Trophoblast cell (in vitro differentiated cells and primary cell): ENCODE results near the gene BPIFA3.

Source experiments
- DNase-seq, 2 donors: peaks; one replicate each; pipeline ENCODE4 v3.0.0-alpha.2; 2016
- H2AFZ ChIP-seq: 2 replicates; pipeline ENCODE4 v1.6.1; 2013; ENCODE audit warnings: low read length, moderate library complexity, mild to moderate bottlenecking; ENCODE audit not compliant: insufficient read depth, poor library complexity
- H2AK5ac ChIP-seq: 2 replicates; pipeline ENCODE4 v1.6.1; 2013; ENCODE audit warnings: mild to moderate bottlenecking, low read length
- H2BK120ac ChIP-seq: 2 replicates; pipeline ENCODE4 v1.6.1; 2013; ENCODE audit warnings: low read length, mild to moderate bottlenecking, moderate library complexity; ENCODE audit not compliant: insufficient read depth, poor library complexity
- H2BK12ac ChIP-seq: 2 replicates; pipeline ENCODE4 v1.6.1; 2013; ENCODE audit warnings: mild to moderate bottlenecking, low read length, moderate library complexity
- H2BK5ac ChIP-seq: 2 replicates; pipeline ENCODE4 v1.6.1; 2013; ENCODE audit warnings: low read length, low read depth, moderate library complexity, mild to moderate bottlenecking; ENCODE audit not compliant: poor library complexity
- H3K14ac ChIP-seq: 2 replicates; pipeline ENCODE4 v1.6.1; 2013; ENCODE audit warnings: mild to moderate bottlenecking, low read length
- H3K18ac ChIP-seq: 2 replicates; pipeline ENCODE4 v1.6.1; 2013; ENCODE audit warnings: mild to moderate bottlenecking, low read length
- H3K23ac ChIP-seq: 2 replicates; pipeline ENCODE4 v1.6.1; 2013; ENCODE audit warnings: low read length
- H3K27ac ChIP-seq: 2 replicates; pipeline ENCODE4 v1.5.1; 2013; ENCODE audit warnings: low read depth, mild to moderate bottlenecking, inconsistent platforms, low read length, moderate library complexity
- H3K27me3 ChIP-seq: 2 replicates; pipeline ENCODE4 v1.6.1; 2013; ENCODE audit warnings: inconsistent platforms, mild to moderate bottlenecking, low read length, moderate library complexity; ENCODE audit not compliant: insufficient read depth
- H3K36me3 ChIP-seq, 2 experiments: 1 replicate in 1 of 2; 2 replicates in 1 of 2; pipeline ENCODE4 v1.6.1; 2013; ENCODE audit warnings: low read length in 2 of 2, mild to moderate bottlenecking in 2 of 2, moderate library complexity in 1 of 2; ENCODE audit not compliant: insufficient read depth in 2 of 2, control insufficient read depth in 1 of 2
- H3K4ac ChIP-seq: 2 replicates; pipeline ENCODE4 v1.6.1; 2013; ENCODE audit warnings: low read depth, mild to moderate bottlenecking, low read length, moderate library complexity
- H3K4me1 ChIP-seq, 2 experiments: 1 replicate in 1 of 2; 2 replicates in 1 of 2; pipeline ENCODE4 v1.6.1; 2013; ENCODE audit warnings: low read length in 2 of 2, mild to moderate bottlenecking in 2 of 2, moderate library complexity in 1 of 2; ENCODE audit not compliant: insufficient read depth in 2 of 2, control insufficient read depth in 1 of 2
- H3K4me2 ChIP-seq: 2 replicates; pipeline ENCODE4 v1.6.1; 2013; ENCODE audit warnings: inconsistent platforms, mild to moderate bottlenecking, low read length, moderate library complexity
- H3K4me3 ChIP-seq: 2 replicates; pipeline ENCODE4 v1.5.1; 2013; ENCODE audit warnings: mild to moderate bottlenecking, low read depth, low read length, inconsistent platforms
- H3K79me1 ChIP-seq: one replicate; pipeline ENCODE4 v1.6.1; 2013; ENCODE audit warnings: low read length
- H3K79me2 ChIP-seq: 2 replicates; pipeline ENCODE4 v1.6.1; 2013; ENCODE audit warnings: low read length, mild to moderate bottlenecking; ENCODE audit not compliant: control insufficient read depth, insufficient read depth, poor library complexity
- H3K9ac ChIP-seq: 2 replicates; pipeline ENCODE4 v1.6.1; 2013; ENCODE audit warnings: mild to moderate bottlenecking, low read length
- H3K9me3 ChIP-seq: 2 replicates; pipeline ENCODE4 v1.6.1; 2013; ENCODE audit warnings: low read depth, mild to moderate bottlenecking, control low read depth, inconsistent platforms, low read length; ENCODE audit not compliant: insufficient read depth
- H4K12ac ChIP-seq: 2 replicates; pipeline ENCODE4 v1.6.1; 2013; ENCODE audit warnings: low read depth, mild to moderate bottlenecking, low read length, moderate library complexity
- H4K8ac ChIP-seq: 2 replicates; pipeline ENCODE4 v1.6.1; 2013; ENCODE audit warnings: low read depth, mild to moderate bottlenecking, low read length, moderate library complexity
- H4K91ac ChIP-seq: one replicate; pipeline ENCODE4 v1.6.1; 2013; ENCODE audit warnings: low read depth, mild to moderate bottlenecking, low read length, moderate library complexity
- WGBS: extraction: QIAGEN DNeasy Blood & Tissue Kit; methylation state at CpG from one replicate; pipeline ENCODE4 v1.1.7; 2013; ENCODE audit warnings: missing lambda C conversion rate; ENCODE audit not compliant: insufficient read length, insufficient coverage; ENCODE audit errors: extremely low coverage; 5-methylcytosine and 5-hydroxymethylcytosine counted together

The BPIFA3 gene

DNA sequence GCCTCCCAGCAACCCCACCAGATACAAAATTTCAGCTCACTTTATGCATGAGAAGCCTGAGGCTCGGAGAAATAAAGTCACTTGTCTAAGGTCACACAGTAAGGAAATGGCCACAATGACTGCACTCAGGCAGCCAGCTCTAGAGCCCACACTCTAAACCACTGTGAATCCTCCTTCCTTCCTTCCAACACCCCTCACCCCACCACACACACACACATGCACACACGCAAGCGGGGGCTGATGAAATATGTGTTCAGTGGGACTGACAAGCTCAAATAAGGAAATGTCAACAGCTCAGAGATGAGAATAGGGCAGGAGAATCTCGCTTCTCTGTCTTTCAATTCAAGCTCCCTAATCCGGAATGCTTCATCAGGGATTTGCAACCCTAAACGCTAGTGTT lies 12.7 kb downstream of the BPIFA3 start:
- H3K9ac ChIP-seq: no peak overlapping the region

DNA sequence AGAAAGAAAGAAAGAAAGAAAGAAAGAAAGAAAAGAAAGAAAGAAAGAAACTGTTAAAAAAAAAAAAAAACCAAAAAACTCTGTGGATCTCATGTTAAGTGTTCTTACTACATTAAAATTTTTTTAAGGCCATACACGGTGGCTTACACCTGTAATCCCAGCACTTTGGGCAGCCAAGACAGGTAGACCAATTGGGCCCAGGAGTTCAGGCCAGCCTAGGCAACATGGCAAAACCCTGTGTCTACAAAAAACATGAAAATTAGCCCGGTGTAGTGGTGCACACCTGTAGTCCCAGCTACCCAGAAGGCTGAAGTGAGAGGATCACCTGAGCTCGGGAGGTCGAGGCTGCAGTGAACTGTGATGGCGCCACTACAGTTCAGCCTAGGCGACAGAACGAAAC lies 14.1 kb downstream of the BPIFA3 start:
- Histone ChIP-seq H3K18ac (no peak overlapping the region), H3K36me3 (no peaks in the 10 kb centered on the region), H3K9ac (no peak overlapping the region), H3K4me1 (no peaks in the 10 kb centered on the region), H4K12ac (no peak overlapping the region), H3K4me2 (no peak overlapping the region), H2BK12ac (no peak overlapping the region), H3K9me3 (no peaks in the 10 kb centered on the region), H3K27ac (no peak overlapping the region), H2AFZ (no peak overlapping the region), H3K79me1 (no peaks in the 10 kb centered on the region), H3K14ac (no peak overlapping the region), H4K91ac (no peak overlapping the region), H2BK120ac (no peak overlapping the region), H3K27me3 (no peaks in the 10 kb centered on the region), H3K4me3 (no peak overlapping the region), H4K8ac (no peak overlapping the region), H3K4ac (no peak overlapping the region), H2AK5ac (no peak overlapping the region), H3K23ac (no peak overlapping the region), H3K79me2 (no peaks in the 10 kb centered on the region), H2BK5ac (no peak overlapping the region)
- WGBS: no CpG with 5 or more reads among the region's 7 CpGs
- DNase-seq: no peak

More for the DNA sequence above, 12.7 kb downstream of the BPIFA3 start:
- Histone ChIP-seq H2BK12ac (no peak overlapping the region), H4K12ac (no peak overlapping the region), H3K27ac (no peak overlapping the region), H3K4me2 (no peak overlapping the region), H2AFZ (no peak overlapping the region), H2BK120ac (no peak overlapping the region), H2BK5ac (no peak overlapping the region), H4K8ac (no peak overlapping the region), H3K14ac (no peak overlapping the region), H3K4me3 (no peak overlapping the region), H3K27me3 (no peaks in the 10 kb centered on the region), H3K23ac (no peak overlapping the region), H4K91ac (no peak overlapping the region), H3K36me3 (no peaks in the 10 kb centered on the region), H2AK5ac (no peak overlapping the region), H3K4ac (no peak overlapping the region), H3K79me2 (no peaks in the 10 kb centered on the region), H3K4me1 (no peaks in the 10 kb centered on the region), H3K9me3 (no peaks in the 10 kb centered on the region), H3K18ac (no peak overlapping the region), H3K79me1 (no peaks in the 10 kb centered on the region)
- DNase-seq: no peak
- WGBS: no CpG with 5 or more reads among the region's 6 CpGs

DNA sequence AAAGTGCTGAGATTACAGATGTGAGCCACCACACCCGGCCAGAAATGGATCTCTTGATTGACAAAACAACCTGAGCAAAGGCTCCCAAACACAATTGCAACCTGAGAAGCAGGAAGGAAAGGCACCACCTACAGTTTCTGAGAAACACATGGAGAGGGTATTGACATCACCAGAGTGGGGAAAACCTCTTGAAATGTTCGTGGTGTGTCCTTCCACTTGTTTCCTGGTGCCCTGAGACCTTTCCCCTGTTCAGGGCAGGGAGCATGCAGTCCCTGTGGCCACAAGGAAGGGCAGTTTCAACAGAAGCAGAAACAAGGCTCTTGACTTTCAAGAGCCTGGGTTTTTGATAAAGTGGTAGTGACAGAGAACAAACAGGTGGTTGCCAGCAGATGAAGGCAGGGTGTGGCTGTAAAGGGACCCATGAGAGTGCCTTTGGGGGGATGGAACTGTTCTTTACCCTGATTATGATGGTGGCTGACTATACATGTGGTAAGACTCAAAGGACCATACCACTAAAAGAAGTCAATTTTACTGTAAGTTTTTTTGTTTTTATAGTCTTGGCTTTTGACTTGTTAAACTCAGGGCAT lies 15.4 kb downstream of the BPIFA3 start:
- H3K18ac ChIP-seq: no peak overlapping the region
- no peak overlapping the region for H3K14ac ChIP-seq
- no peak overlapping the region for H3K4me2 ChIP-seq
- no peaks in the 10 kb centered on the region for H3K79me2 ChIP-seq
- DNase-seq: no peak
- no peak overlapping the region for H3K4me3 ChIP-seq
- no peaks in the 10 kb centered on the region for H3K79me1 ChIP-seq
- H3K36me3 ChIP-seq: no peaks in the 10 kb centered on the region
- H2BK5ac ChIP-seq: no peak overlapping the region
- no peak overlapping the region for H4K91ac ChIP-seq
- H3K27me3 ChIP-seq: no peaks in the 10 kb centered on the region
- H2BK12ac ChIP-seq: no peak overlapping the region
- H3K23ac ChIP-seq: no peak overlapping the region
- no peak overlapping the region for H2AK5ac ChIP-seq
- H2AFZ ChIP-seq: no peak overlapping the region
- H3K27ac ChIP-seq: no peak overlapping the region
- no peak overlapping the region for H3K4ac ChIP-seq
- H3K4me1 ChIP-seq: no peaks in the 10 kb centered on the region
- no peak overlapping the region for H4K8ac ChIP-seq
- H3K9me3 ChIP-seq: no peaks in the 10 kb centered on the region
- no CpG with 5 or more reads among the region's 2 CpGs for WGBS
- no peak overlapping the region for H3K9ac ChIP-seq
- H2BK120ac ChIP-seq: no peak overlapping the region
- no peak overlapping the region for H4K12ac ChIP-seq

- H4K91ac ChIP-seq: no peak overlapping the region
- H3K27ac ChIP-seq: no peak overlapping the region
- no peaks in the 10 kb centered on the region for H3K79me1 ChIP-seq
- no peak for DNase-seq
- H3K4me1 ChIP-seq: no peaks in the 10 kb centered on the region
- H2AFZ ChIP-seq: no peak overlapping the region
- H3K27me3 ChIP-seq: no peaks in the 10 kb centered on the region
- H2BK5ac ChIP-seq: no peak overlapping the region
- WGBS: no CpG with 5 or more reads among the region's 5 CpGs
- H3K4ac ChIP-seq: no peak overlapping the region
- H2AK5ac ChIP-seq: no peak overlapping the region
- H2BK12ac ChIP-seq: no peak overlapping the region
- no peak overlapping the region for H3K23ac ChIP-seq
- H3K4me3 ChIP-seq: no peak overlapping the region
- H3K4me2 ChIP-seq: no peak overlapping the region
- no peaks in the 10 kb centered on the region for H3K9me3 ChIP-seq
- no peak overlapping the region for H2BK120ac ChIP-seq
- H3K18ac ChIP-seq: no peak overlapping the region
- no peak overlapping the region for H4K12ac ChIP-seq
- no peaks in the 10 kb centered on the region for H3K36me3 ChIP-seq
- H3K9ac ChIP-seq: no peak overlapping the region
- no peaks in the 10 kb centered on the region for H3K79me2 ChIP-seq
- H3K14ac ChIP-seq: no peak overlapping the region
- H4K8ac ChIP-seq: no peak overlapping the region
Observed at GRCh38 chr20:33233129-33233774, 16.1 kb downstream of the BPIFA3 start.
